ENCODE results near the gene SCFD2.

Gene SCFD2

GRCh38 chr4:52947401-52948056 is 418.3 kb downstream of the SCFD2 start:
- no peak for DNase-seq

- no peak for DNase-seq
Measured at GRCh38 chr4:52946855-52947254, 419.0 kb downstream of the SCFD2 start.

- no peak for DNase-seq
Measured at GRCh38 chr4:52945982-52946381, 419.9 kb downstream of the SCFD2 start.

- no peak for DNase-seq
Measured at GRCh38 chr4:52945326-52945898, 420.4 kb downstream of the SCFD2 start.

- DNase-seq, result no peak
Measured at GRCh38 chr4:52943677-52944076, 422.2 kb downstream of the SCFD2 start.

GRCh38 chr4:52942936-52943335 is 422.9 kb downstream of the SCFD2 start:
- no peak for DNase-seq

GRCh38 chr4:52941450-52941849 is 424.4 kb downstream of the SCFD2 start:
- DNase-seq, result no peak

GRCh38 chr4:52939739-52940138 is 426.1 kb downstream of the SCFD2 start:
- DNase-seq, result no peak

GRCh38 chr4:52939325-52939724 is 426.5 kb downstream of the SCFD2 start:
- DNase-seq, result no peak

- no peak for DNase-seq
Measured at GRCh38 chr4:52937829-52938228, 428.0 kb downstream of the SCFD2 start.

- DNase-seq, result no peak
Measured at GRCh38 chr4:52936729-52937128, 429.1 kb downstream of the SCFD2 start.

GRCh38 chr4:52935317-52935716 is 430.5 kb downstream of the SCFD2 start:
- no peak for DNase-seq

GRCh38 chr4:52933738-52934137 is 432.1 kb downstream of the SCFD2 start:
- no peak for DNase-seq

GRCh38 chr4:52932591-52933470 is 433.0 kb downstream of the SCFD2 start:
- no peak for DNase-seq

- DNase-seq, result no peak
Measured at GRCh38 chr4:52931243-52931642, 434.6 kb downstream of the SCFD2 start.

GRCh38 chr4:52926196-52926974 is 439.5 kb downstream of the SCFD2 start:
- DNase-seq, result no peak

GRCh38 chr4:52925531-52925968 is 440.3 kb downstream of the SCFD2 start:
- DNase-seq, result no peak

- no peak for DNase-seq
Measured at GRCh38 chr4:52919461-52919860, 446.4 kb downstream of the SCFD2 start.

- DNase-seq, result no peak
Measured at GRCh38 chr4:52917817-52918216, 448.0 kb downstream of the SCFD2 start.

GRCh38 chr4:52915730-52916300 is 450.0 kb downstream of the SCFD2 start:
- no peak for DNase-seq

GRCh38 chr4:52915191-52915590 is 450.7 kb downstream of the SCFD2 start:
- DNase-seq, result no peak

GRCh38 chr4:52914051-52914605 is 451.7 kb downstream of the SCFD2 start:
- no peak for DNase-seq

Measured in GOT3 (cell line).